Kidney epithelial cell (primary cell): ENCODE measurements around the gene WNT7B. TPM values are rescaled to one million over a fixed set of nuclear protein-coding genes. Genes with fewer than 3 reads are reported as not detected.

Source experiments
- DNase-seq: peaks from one replicate; pipeline ENCODE4 v3.0.0-alpha.2; 2010; ENCODE audit warnings: low read depth
- H3K27me3 ChIP-seq: 2 replicates; pipeline ENCODE4 v1.6.0; 2011; ENCODE audit warnings: low read length; ENCODE audit not compliant: control insufficient read depth, insufficient read depth
- H3K36me3 ChIP-seq: 2 replicates; pipeline ENCODE4 v1.5.1; 2011; ENCODE audit warnings: low read length; ENCODE audit not compliant: control insufficient read depth, insufficient read depth
- H3K4me3 ChIP-seq: 2 replicates; pipeline ENCODE4 v1.5.1; 2011; ENCODE audit warnings: low read depth, mild to moderate bottlenecking, control low read depth, low read length
- CTCF ChIP-seq: IDR thresholded peaks from 2 replicates; pipeline ENCODE4 v1.5.1; 2011; ENCODE audit warnings: mild to moderate bottlenecking, moderate library complexity, low read length, control low read depth, inconsistent platforms; ENCODE audit not compliant: insufficient read depth, poor library complexity, severe bottlenecking
- total RNA-seq: library from RNA; depleted of rRNA; stranded (reverse); fragments of >200 nt; gene quantifications from 2 replicates; pipeline ENCODE4 v1.2.3, GENCODE V29; 2015

WNT7B gene
- total RNA-seq, 1 donor from 2014 or later = 15.3 TPM

DNA sequence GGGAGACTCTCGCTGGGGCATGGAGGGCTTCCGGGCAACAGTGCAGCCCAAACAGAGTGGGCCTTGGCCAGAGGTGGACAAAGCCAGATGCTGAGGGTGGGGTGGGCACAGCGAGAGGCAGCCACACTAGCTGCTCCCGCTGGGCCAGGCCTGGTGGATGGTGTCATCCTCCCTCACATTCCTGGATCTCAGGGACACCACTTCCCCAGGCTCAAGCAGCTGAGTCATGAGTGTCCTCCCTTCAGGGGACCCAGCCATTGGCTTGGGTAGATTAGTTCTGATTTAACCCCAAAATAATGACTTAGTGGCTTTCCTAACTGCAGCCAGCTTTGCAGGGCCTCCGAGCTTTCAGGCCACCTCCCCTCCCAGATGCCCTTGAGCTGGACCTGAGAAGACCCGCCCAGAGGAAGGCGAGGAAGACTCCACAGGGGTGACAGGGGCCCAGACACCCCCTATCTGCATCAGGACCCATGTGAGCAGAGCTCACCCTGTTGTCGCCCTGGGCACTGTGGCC, 25.9 kb upstream of the WNT7B start:
- Histone ChIP-seq H3K4me3 (no peak overlapping the region), H3K36me3 (no peaks in the 10 kb centered on the region), H3K27me3 (no peaks in the 10 kb centered on the region)
- DNase-seq = no peak
- TF ChIP-seq CTCF = no peak

DNA sequence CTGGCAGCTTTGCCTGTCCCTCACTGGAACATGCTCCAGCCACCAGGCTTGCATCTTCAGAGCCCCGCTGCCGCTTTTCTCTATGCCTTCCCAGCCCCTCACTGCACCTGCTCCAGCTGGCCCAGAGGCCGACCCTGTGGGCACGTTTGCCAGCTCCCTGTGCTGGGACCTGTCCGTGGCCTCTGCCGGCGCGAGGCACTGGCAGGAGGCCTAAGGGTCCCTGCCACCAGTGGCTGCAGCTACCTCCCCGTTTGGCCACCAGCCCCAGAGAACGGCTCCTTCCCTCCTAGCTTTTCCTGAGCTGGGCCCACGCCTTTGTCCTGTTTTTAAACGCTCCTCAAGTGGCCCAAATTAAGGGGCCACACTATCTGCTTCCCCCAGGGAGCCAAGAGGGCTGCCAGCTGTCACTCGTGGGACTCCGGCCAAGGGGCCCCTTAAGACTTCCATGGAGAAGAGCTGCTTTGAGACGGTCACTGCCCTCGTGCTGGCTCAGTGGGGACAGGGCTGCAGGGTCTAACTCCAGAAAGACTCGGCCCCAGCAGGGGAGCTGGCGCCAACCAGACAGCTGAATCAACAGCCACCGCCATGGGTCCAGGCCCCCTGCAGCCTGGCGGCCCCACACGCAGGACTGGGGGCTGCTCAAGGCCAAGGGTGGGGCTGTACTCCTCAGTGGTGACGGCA, 24.6 kb upstream of the WNT7B start:
- DNase-seq = no peak
- Histone ChIP-seq H3K4me3 (no peak overlapping the region), H3K36me3 (no peaks in the 10 kb centered on the region), H3K27me3 (no peaks in the 10 kb centered on the region)
- no peak for TF ChIP-seq CTCF

- H3K27me3 ChIP-seq = no peaks in the 10 kb centered on the region
- no peak for TF ChIP-seq CTCF
Measured at GRCh38 chr22:46001046-46001425, 24.1 kb upstream of the WNT7B start.

DNA sequence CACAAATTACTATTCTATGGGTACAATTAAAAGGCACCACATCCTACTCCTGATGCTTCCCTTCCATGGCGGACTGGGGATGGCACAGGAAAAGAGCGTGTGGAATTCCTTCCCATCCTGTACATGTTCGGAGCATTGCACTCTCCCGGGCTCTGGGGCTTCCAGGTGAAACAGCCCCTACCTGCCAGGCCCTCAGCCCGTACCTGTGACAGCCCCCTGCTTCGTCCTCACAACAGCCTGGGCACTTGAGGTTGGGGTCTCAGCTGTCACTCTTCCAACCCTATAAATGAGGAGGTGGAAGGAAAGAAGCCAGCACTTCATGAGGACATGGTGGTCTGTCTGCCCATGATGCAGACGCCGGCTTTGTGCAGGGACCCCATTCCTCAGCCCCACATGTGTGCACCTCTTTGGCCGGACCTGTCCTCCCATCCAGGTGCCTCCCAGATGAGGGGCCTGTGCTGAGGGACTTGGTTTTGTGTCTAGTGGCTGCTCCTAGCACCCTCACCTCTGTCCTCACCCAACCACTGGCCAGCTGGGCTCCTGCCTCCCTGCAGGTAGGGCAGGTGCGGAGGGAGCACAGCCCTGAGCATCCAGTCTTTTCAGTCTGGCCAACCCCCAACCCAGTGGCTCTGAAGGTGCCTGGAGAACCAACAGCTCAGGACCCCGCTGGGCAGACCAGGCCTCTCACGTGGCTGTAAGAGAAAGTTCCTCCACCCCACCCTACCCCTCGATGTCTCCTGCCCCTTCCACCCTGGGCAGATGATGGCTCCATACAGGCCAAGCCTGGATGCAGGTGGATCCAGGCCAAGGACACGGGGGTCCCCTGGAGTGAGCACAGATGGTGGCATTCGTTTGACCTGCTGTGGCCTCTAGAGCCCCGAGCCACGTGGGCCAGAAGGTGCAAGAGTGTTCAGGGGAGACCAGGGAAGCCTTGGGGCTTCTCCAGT, 23.4 kb upstream of the WNT7B start:
- no peak overlapping the region for H3K4me3 ChIP-seq
- DNase-seq = no peak
- no peak for TF ChIP-seq CTCF
- no peaks in the 10 kb centered on the region for H3K36me3 ChIP-seq
- H3K27me3 ChIP-seq = no peaks in the 10 kb centered on the region

More at GRCh38 chr22:46001046-46001425, 24.1 kb upstream of the WNT7B start:
- no peak for DNase-seq
- Histone ChIP-seq H3K36me3 (no peaks in the 10 kb centered on the region), H3K4me3 (no peak overlapping the region)

DNA sequence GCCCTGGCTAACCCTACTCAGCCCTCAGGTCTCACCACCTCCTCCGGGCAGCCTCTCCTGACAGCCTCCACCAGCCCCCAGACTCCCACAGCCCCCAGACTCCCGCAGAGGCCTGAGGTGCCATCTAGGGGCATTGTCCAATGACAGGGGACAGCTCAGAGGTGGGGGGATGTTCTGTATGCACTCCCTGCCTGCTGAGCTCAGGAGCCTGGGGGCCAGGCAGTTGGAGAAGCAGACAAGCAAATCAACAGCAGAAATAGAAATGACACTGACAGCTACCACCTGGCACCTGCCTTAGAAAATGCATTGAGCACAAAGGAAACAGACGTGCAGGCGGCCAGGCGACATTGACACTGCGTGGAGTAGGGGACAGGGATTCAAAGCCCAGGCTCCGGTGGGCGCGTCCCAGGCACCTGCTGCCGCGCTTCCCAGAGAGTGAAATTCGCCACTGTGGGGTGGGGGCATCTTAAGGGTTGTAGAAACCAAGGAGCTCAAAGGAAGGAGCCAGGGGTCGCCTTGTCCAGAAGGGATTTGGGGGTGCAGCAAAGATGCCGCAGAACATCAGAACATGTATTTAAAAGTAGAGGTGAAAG, 22.5 kb upstream of the WNT7B start:
- Histone ChIP-seq H3K36me3 (no peaks in the 10 kb centered on the region), H3K4me3 (no peak overlapping the region), H3K27me3 (no peaks in the 10 kb centered on the region)
- no peak for TF ChIP-seq CTCF
- no peak for DNase-seq
